ENCODE measurements around the gene STAT6. TPM values are rescaled to one million over a fixed set of nuclear protein-coding genes. Genes with fewer than 3 reads are reported as not detected.
A peak's percentile ranks its signal among the peaks of the same experiment; 100 is the strongest.
"Not testable (repeated sequence)": the region's sequence is repeated elsewhere in the genome, so short reads cannot be mapped to it uniquely, and the experiment has no call there.

The STAT6 gene
- total RNA-seq, 2 experiments from 2014 or later, result 188 to 193 TPM

GRCh38 chr12:57086493-57087009 lies 24.6 kb downstream of the STAT6 start:
- DNase-seq, result peak; percentile 52
- Mint-ChIP-seq H3K4me3 (peak overlapping the region; percentile 91), H3K9me3 (no peaks in the 10 kb centered on the region), H3K27me3 (ENCODE audit: low read depth) (no peaks in the 10 kb centered on the region), H3K27ac (peak overlapping the region; percentile 99), H3K4me1 (ENCODE audit: low read depth) (peaks cover 40% of the 10 kb centered on the region), H3K36me3 (ENCODE audit: low read depth) (peaks cover 15% of the 10 kb centered on the region)
- intact Hi-C loops (cut with micrococcal nuclease), result loop anchor here (1.0 to 5.0 kb wide), 6 partner anchors 334 to 449 kb away; partner anchors contain the start of genes ARHGAP9, DDIT3, PRIM1 and PTGES3
- CTCF ChIA-PET, result interaction anchor here (0.6 to 16.9 kb wide), 3 partner anchors 11 to 77 kb away, joined by 3 to 292 read pairs (median 3); partner anchors contain the start of gene NEMP1

GRCh38 chr12:57085999-57086492 lies 25.1 kb downstream of the STAT6 start:
- intact Hi-C loops (cut with micrococcal nuclease), result loop anchor here (2.0 to 5.0 kb wide), 4 partner anchors 334 to 449 kb away; partner anchors contain the start of genes ARHGAP9, DDIT3 and PRIM1
- Mint-ChIP-seq H3K4me3 (peak overlapping the region; percentile 91), H3K9me3 (no peaks in the 10 kb centered on the region), H3K4me1 (ENCODE audit: low read depth) (peaks cover 35% of the 10 kb centered on the region), H3K27me3 (ENCODE audit: low read depth) (no peaks in the 10 kb centered on the region), H3K36me3 (ENCODE audit: low read depth) (peaks cover 11% of the 10 kb centered on the region), H3K27ac (peak overlapping the region; percentile 99)
- peak; percentile 67 for DNase-seq
- CTCF ChIA-PET, result no interaction called here

GRCh38 chr12:57080855-57081254 lies 30.3 kb downstream of the STAT6 start:
- CTCF ChIA-PET, result interaction anchor here (0.7 to 15.2 kb wide), 3 partner anchors 10 to 79 kb away, joined by 3 to 292 read pairs (median 10); partner anchors contain the start of gene NAB2
- DNase-seq, result no peak
- no peaks in the 10 kb centered on the region for H3K9me3 Mint-ChIP-seq
- intact Hi-C loops (cut with micrococcal nuclease), result no loop called here
- H3K36me3 Mint-ChIP-seq (ENCODE audit: low read depth), result peaks cover 20% of the 10 kb centered on the region
- no peak overlapping the region for H3K27ac Mint-ChIP-seq
- H3K4me3 Mint-ChIP-seq, result no peak overlapping the region
- H3K4me1 Mint-ChIP-seq (ENCODE audit: low read depth), result peaks cover 41% of the 10 kb centered on the region
- no peaks in the 10 kb centered on the region for H3K27me3 Mint-ChIP-seq (ENCODE audit: low read depth)

- Mint-ChIP-seq H3K27ac (peak overlapping the region; percentile 98), H3K4me3 (peak overlapping the region; percentile 3), H3K9me3 (no peaks in the 10 kb centered on the region), H3K4me1 (ENCODE audit: low read depth) (peaks cover 31% of the 10 kb centered on the region), H3K36me3 (ENCODE audit: low read depth) (peaks cover 21% of the 10 kb centered on the region), H3K27me3 (ENCODE audit: low read depth) (no peaks in the 10 kb centered on the region)
- intact Hi-C loops (cut with micrococcal nuclease), result loop anchor here (1.0 to 10.0 kb wide), 5 partner anchors 353 to 745 kb away; partner anchors contain the start of genes DDIT3, IL23A, NACA and PAN2
- no peak for DNase-seq
- CTCF ChIA-PET, result interaction anchor here (0.6 to 15.2 kb wide), 12 partner anchors 9 to 102 kb away, joined by 3 to 292 read pairs (median 4); partner anchors contain the start of genes NAB2 and STAT6
Measured at GRCh38 chr12:57079821-57080220, 31.3 kb downstream of the STAT6 start.

- no peaks in the 10 kb centered on the region for H3K27me3 Mint-ChIP-seq (ENCODE audit: low read depth)
- intact Hi-C loops (cut with micrococcal nuclease), result loop anchor here (1.0 to 10.0 kb wide), 9 partner anchors 9 to 744 kb away; partner anchors contain the start of genes DDIT3, IL23A, NACA and PAN2
- H3K27ac Mint-ChIP-seq, result peak within 1 kb of the TSS; percentile 98
- no peaks in the 10 kb centered on the region for H3K9me3 Mint-ChIP-seq
- peaks cover 27% of the 10 kb centered on the region for H3K36me3 Mint-ChIP-seq (ENCODE audit: low read depth)
- peak within 1 kb of the TSS; percentile 99 for H3K4me3 Mint-ChIP-seq
- DNase-seq, result peak; percentile 98
- CTCF ChIA-PET, result interaction anchor here (0.9 to 15.2 kb wide), 12 partner anchors 10 to 103 kb away, joined by 3 to 292 read pairs (median 4); partner anchors contain the start of genes NAB2 and STAT6
- peaks cover 37% of the 10 kb centered on the region for H3K4me1 Mint-ChIP-seq (ENCODE audit: low read depth)
Measured at GRCh38 chr12:57078519-57079404, 32.4 kb downstream of the STAT6 start, which contains the start of gene NEMP1. TSS of gene NEMP1 (minus strand) at chr12:57078791. CDS start at chr12:57078745, 46 bp downstream.

- H3K9me3 Mint-ChIP-seq; H3K27ac Mint-ChIP-seq; H3K27me3 Mint-ChIP-seq (ENCODE audit: low read depth); DNase-seq; H3K4me3 Mint-ChIP-seq: not testable (repeated sequence)
- intact Hi-C loops (cut with micrococcal nuclease), result loop anchor here (10.0 kb wide), 1 partner anchor 739 kb away; the partner anchor contains the start of genes IL23A and PAN2
- Mint-ChIP-seq H3K36me3 (ENCODE audit: low read depth) (peaks cover 57% of the 10 kb centered on the region), H3K4me1 (ENCODE audit: low read depth) (peaks cover 54% of the 10 kb centered on the region)
- CTCF ChIA-PET, result interaction anchor here (0.6 to 15.2 kb wide), 8 partner anchors 9 to 387 kb away, joined by 3 to 292 read pairs (median 6); partner anchors contain the start of genes LRP1, NAB2 and STAT6
Measured at GRCh38 chr12:57073566-57074450, 37.4 kb downstream of the STAT6 start.

- Mint-ChIP-seq H3K4me3 (no peak overlapping the region), H3K36me3 (ENCODE audit: low read depth) (peaks cover 60% of the 10 kb centered on the region), H3K4me1 (ENCODE audit: low read depth) (peaks cover 61% of the 10 kb centered on the region), H3K27ac (peak overlapping the region; percentile 14), H3K27me3 (ENCODE audit: low read depth) (no peaks in the 10 kb centered on the region), H3K9me3 (no peaks in the 10 kb centered on the region)
- CTCF ChIA-PET, result interaction anchor here (0.6 to 15.2 kb wide), 6 partner anchors 7 to 62 kb away, joined by 3 to 292 read pairs (median 12); partner anchors contain the start of genes NAB2 and STAT6
- DNase-seq, result no peak
- intact Hi-C loops (cut with micrococcal nuclease), result loop anchor here (10.0 kb wide), 1 partner anchor 738 kb away; the partner anchor contains the start of genes IL23A and PAN2
Measured at GRCh38 chr12:57072661-57073060, 38.5 kb downstream of the STAT6 start.

- Mint-ChIP-seq H3K36me3 (ENCODE audit: low read depth) (peaks cover 64% of the 10 kb centered on the region), H3K4me1 (ENCODE audit: low read depth) (peaks cover 71% of the 10 kb centered on the region)
Measured at GRCh38 chr12:57069523-57069922, 41.6 kb downstream of the STAT6 start.

GRCh38 chr12:57066245-57066644 lies 44.9 kb downstream of the STAT6 start:
- intact Hi-C loops (cut with micrococcal nuclease), result loop anchor here (5.0 kb wide), 1 partner anchor 176 kb away; no protein-coding TSS in a partner anchor
- H3K36me3 Mint-ChIP-seq (ENCODE audit: low read depth), result peaks cover 69% of the 10 kb centered on the region
- peaks cover 3% of the 10 kb centered on the region for H3K9me3 Mint-ChIP-seq
- DNase-seq, result no peak
- H3K27me3 Mint-ChIP-seq (ENCODE audit: low read depth), result no peaks in the 10 kb centered on the region
- H3K4me1 Mint-ChIP-seq (ENCODE audit: low read depth), result peaks cover 82% of the 10 kb centered on the region
- H3K4me3 Mint-ChIP-seq, result no peak overlapping the region
- H3K27ac Mint-ChIP-seq, result peak overlapping the region; percentile 96
- CTCF ChIA-PET, result interaction anchor here (0.6 to 11.9 kb wide), 10 partner anchors 8 to 59 kb away, joined by 3 to 271 read pairs (median 7); partner anchors contain the start of genes NEMP1, STAT6 and ZBTB39

More at GRCh38 chr12:57069523-57069922, 41.6 kb downstream of the STAT6 start:
- Mint-ChIP-seq H3K4me3 (peak overlapping the region; percentile 23), H3K27me3 (ENCODE audit: low read depth) (no peaks in the 10 kb centered on the region), H3K9me3 (peaks cover 3% of the 10 kb centered on the region), H3K27ac (peak overlapping the region; percentile 93)
- CTCF ChIA-PET, result interaction anchor here (0.6 to 15.2 kb wide), 22 partner anchors 8 to 114 kb away, joined by 3 to 292 read pairs (median 5); partner anchors contain the start of genes NAB2, NEMP1 and STAT6
- intact Hi-C loops (cut with micrococcal nuclease), result loop anchor here (1.0 to 5.0 kb wide), 6 partner anchors 9 to 173 kb away; partner anchors contain the start of gene NEMP1
- DNase-seq, result peak; percentile 76

GRCh38 chr12:57063991-57064685 lies 47.0 kb downstream of the STAT6 start:
- CTCF ChIA-PET, result interaction anchor here (1.1 to 11.9 kb wide), 10 partner anchors 10 to 60 kb away, joined by 3 to 271 read pairs (median 14); partner anchors contain the start of genes NEMP1, STAT6, TAC3 and ZBTB39
- H3K27me3 Mint-ChIP-seq (ENCODE audit: low read depth), result no peaks in the 10 kb centered on the region
- H3K27ac Mint-ChIP-seq, result peak overlapping the region; percentile 96
- peak overlapping the region; percentile 68 for H3K4me3 Mint-ChIP-seq
- peaks cover 3% of the 10 kb centered on the region for H3K9me3 Mint-ChIP-seq
- H3K36me3 Mint-ChIP-seq (ENCODE audit: low read depth), result peaks cover 64% of the 10 kb centered on the region
- intact Hi-C loops (cut with micrococcal nuclease), result loop anchor here (1.0 to 5.0 kb wide), 6 partner anchors 14 to 427 kb away; partner anchors contain the start of gene NEMP1
- peaks cover 66% of the 10 kb centered on the region for H3K4me1 Mint-ChIP-seq (ENCODE audit: low read depth)
- peak; percentile 81 for DNase-seq

Measured in activated naive CD4-positive, alpha-beta T cell treated with anti-CD3 and anti-CD28 coated beads for 36 hours (primary cell).